GM12872 (cell line): ENCODE data around the gene RHBDD1.

Experiments used
- CTCF ChIP-seq: IDR thresholded peaks from 3 replicates; pipeline ENCODE4 v1.5.1; 2011; ENCODE audit warnings: low read depth, mild to moderate bottlenecking, low read length, moderate library complexity; ENCODE audit not compliant: insufficient read depth

Gene RHBDD1

GRCh38 chr2:226831266-226831665 lies 4.6 kb upstream of the RHBDD1 start:
- TF ChIP-seq CTCF: no peak

DNA sequence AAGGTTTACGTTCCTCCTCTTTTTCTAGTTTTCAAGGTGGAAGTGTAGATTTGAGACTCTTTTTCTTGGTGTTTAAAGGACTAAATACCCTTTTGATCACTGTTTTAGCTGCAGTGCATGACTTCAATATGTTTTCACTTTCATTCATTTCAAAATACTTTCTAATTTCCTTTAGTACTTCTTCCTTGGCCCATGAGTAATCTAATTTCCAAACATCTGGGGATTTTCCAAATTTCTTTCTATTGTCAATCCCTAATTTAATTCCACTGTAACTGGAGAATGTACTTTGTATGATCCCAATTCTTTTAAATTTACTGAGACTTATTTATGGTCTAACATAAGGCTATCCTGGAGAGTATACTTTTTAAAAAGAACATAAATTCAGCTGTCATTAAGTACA lies 3.8 kb upstream of the RHBDD1 start:
- TF ChIP-seq CTCF: no peak

- no peak for TF ChIP-seq CTCF
Observed at GRCh38 chr2:226835420-226835795, 446 bp upstream of the RHBDD1 start.

DNA sequence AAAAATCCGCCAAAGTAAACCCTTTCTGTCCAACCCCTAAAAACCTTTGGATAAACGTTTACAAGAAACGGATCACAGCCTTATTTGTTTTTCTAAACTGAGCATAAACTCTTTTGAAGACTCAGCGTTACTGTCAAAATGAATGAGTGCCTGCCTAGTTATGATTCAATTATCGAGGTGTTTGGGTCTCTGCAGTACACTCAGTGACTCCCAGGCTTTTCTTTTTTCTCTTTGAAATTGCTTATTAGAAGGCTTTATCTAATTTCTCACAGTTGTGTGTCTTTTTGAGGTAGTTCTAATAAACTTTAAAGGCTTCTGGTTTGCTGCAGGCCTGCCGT lies 663 bp downstream of the RHBDD1 start:
- no peak for TF ChIP-seq CTCF

DNA sequence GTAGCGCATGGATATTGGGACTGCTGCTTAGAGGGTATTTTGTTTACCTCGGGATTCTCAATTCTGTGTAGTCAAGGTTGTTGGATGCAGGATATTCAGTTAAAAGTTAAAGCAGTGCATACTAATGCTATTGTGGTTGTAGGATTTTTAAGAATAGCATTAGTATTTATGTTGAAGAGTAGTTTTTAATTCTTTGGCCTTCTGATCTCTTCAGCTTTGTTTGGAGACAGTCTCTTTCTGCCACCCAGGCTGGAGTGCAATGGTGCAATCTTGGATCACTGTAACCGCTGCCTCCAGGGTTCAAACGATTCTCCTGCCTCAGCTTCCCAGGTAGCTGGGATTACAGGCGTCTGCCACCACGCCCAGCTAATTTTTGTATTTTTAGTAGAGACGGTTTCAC lies 1.5 kb downstream of the RHBDD1 start:
- no peak for TF ChIP-seq CTCF

- no peak for TF ChIP-seq CTCF
Observed at GRCh38 chr2:226837787-226838603, 2.1 kb downstream of the RHBDD1 start.

DNA sequence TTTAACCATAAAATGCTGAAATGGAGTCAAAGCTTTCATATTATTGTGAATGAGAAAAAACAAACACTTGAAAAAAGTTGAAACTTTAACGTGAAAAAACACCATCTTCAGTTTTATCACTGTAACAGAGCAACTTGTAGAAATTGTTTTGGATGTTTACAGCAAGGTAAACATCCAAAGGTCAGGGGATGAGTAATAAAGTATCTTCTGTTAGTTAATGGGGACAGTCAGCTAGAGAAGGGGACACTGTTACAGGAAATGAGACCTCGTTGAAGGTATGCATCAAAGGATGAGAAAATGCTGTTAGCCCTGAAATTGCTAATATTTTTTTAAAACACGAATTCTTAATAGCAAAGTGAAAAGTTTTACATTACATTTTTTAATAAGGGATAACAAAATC lies 2.9 kb downstream of the RHBDD1 start:
- no peak for TF ChIP-seq CTCF
